ENCODE measurements around the gene KCNK4.

Gene KCNK4

DNA sequence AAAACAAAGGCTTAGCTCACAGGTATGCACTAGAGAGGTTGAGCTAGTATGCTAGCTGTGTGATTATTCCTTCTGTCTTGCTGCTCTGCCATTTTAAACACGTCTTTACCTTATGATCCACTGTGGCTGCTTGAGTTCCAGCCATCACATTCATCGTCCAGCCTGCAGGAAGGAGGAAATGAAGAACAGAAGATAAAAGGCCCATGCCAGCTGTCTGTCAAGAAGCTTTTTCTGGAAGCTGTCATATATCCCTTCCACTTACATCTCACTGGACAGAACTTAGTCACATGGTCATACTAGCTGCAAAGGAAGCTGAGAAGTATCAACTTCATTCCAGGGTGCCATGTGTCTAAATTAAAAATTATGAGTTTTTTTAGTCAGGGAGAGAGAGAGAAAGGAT, 36.3 kb downstream of the KCNK4 start:
- Histone ChIP-seq H3K79me2 (ENCODE audit: insufficient read depth, low read length) (no peaks in the 10 kb centered on the region), H3K9me2 (replicated peaks; ENCODE audit: low read depth, low read length) (no peaks in the 10 kb centered on the region), H3K4me1 (ENCODE audit: insufficient read depth, low read length, poor library complexity, severe bottlenecking) (peaks cover 3% of the 10 kb centered on the region), H3F3A (ENCODE audit: low read depth) (no peaks in the 10 kb centered on the region), H4K20me1 (ENCODE audit: insufficient read depth, low read length, poor library complexity, severe bottlenecking) (no peaks in the 10 kb centered on the region), H3K9ac (ENCODE audit: low read depth, low read length, poor library complexity, severe bottlenecking) (no peak overlapping the region), H3K9me3 (ENCODE audit: insufficient read depth, low read depth, low read length) (no peaks in the 10 kb centered on the region), H2AFZ (ENCODE audit: low read length) (no peak overlapping the region), H3K27me3 (ENCODE audit: insufficient read depth, low read length, poor library complexity, severe bottlenecking) (no peaks in the 10 kb centered on the region), H3K4me3 (ENCODE audit: low read length, poor library complexity, severe bottlenecking) (no peak overlapping the region), H3K36me3 (ENCODE audit: insufficient read depth, low read length) (no peaks in the 10 kb centered on the region), H3K4me2 (ENCODE audit: low read depth, low read length, poor library complexity, severe bottlenecking) (no peak overlapping the region)
- TF ChIP-seq, protein P1, sequence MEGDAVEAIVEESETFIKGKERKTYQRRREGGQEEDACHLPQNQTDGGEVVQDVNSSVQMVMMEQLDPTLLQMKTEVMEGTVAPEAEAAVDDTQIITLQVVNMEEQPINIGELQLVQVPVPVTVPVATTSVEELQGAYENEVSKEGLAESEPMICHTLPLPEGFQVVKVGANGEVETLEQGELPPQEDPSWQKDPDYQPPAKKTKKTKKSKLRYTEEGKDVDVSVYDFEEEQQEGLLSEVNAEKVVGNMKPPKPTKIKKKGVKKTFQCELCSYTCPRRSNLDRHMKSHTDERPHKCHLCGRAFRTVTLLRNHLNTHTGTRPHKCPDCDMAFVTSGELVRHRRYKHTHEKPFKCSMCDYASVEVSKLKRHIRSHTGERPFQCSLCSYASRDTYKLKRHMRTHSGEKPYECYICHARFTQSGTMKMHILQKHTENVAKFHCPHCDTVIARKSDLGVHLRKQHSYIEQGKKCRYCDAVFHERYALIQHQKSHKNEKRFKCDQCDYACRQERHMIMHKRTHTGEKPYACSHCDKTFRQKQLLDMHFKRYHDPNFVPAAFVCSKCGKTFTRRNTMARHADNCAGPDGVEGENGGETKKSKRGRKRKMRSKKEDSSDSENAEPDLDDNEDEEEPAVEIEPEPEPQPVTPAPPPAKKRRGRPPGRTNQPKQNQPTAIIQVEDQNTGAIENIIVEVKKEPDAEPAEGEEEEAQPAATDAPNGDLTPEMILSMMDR (conservative IDR thresholded peaks at IDR 0.05; ENCODE audit: low read length) = no peak
- TF ChIP-seq EZH2phosphoT487 (IDR thresholded peaks at IDR 0.05; ENCODE audit: borderline replicate concordance) = no peak

DNA sequence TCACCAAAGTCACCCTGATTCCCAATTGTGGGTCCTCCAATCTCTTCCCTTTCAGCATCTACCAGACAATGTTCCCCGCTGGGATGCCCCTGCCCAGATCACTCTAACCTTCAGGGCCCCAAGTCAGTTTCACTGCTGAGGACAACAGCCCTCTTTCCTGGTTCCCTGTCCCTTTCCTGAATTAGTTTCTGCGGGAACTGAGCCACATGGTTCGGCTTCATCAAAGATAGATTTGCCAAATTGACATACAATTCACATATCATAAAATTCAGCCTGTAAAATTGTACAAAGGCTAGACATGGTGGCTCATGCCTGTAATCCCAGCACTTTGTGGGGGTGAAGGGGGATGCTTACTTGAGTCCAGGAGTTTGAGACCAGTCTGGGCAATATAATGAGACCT, 36.9 kb downstream of the KCNK4 start:
- Histone ChIP-seq H3F3A (ENCODE audit: low read depth) (no peaks in the 10 kb centered on the region), H3K27me3 (ENCODE audit: insufficient read depth, low read length, poor library complexity, severe bottlenecking) (no peaks in the 10 kb centered on the region), H3K79me2 (ENCODE audit: insufficient read depth, low read length) (no peaks in the 10 kb centered on the region), H3K9ac (ENCODE audit: low read depth, low read length, poor library complexity, severe bottlenecking) (no peak overlapping the region), H4K20me1 (ENCODE audit: insufficient read depth, low read length, poor library complexity, severe bottlenecking) (no peaks in the 10 kb centered on the region), H3K4me1 (ENCODE audit: insufficient read depth, low read length, poor library complexity, severe bottlenecking) (no peaks in the 10 kb centered on the region), H2AFZ (ENCODE audit: low read length) (no peak overlapping the region), H3K36me3 (ENCODE audit: insufficient read depth, low read length) (no peaks in the 10 kb centered on the region), H3K4me2 (ENCODE audit: low read depth, low read length, poor library complexity, severe bottlenecking) (no peak overlapping the region), H3K9me3 (ENCODE audit: insufficient read depth, low read depth, low read length) (no peaks in the 10 kb centered on the region), H3K4me3 (ENCODE audit: low read length, poor library complexity, severe bottlenecking) (no peak overlapping the region), H3K9me2 (replicated peaks; ENCODE audit: low read depth, low read length) (no peaks in the 10 kb centered on the region)
- TF ChIP-seq, protein P1 (conservative IDR thresholded peaks at IDR 0.05; ENCODE audit: low read length) = no peak
- TF ChIP-seq EZH2phosphoT487 (IDR thresholded peaks at IDR 0.05; ENCODE audit: borderline replicate concordance) = no peak

DNA sequence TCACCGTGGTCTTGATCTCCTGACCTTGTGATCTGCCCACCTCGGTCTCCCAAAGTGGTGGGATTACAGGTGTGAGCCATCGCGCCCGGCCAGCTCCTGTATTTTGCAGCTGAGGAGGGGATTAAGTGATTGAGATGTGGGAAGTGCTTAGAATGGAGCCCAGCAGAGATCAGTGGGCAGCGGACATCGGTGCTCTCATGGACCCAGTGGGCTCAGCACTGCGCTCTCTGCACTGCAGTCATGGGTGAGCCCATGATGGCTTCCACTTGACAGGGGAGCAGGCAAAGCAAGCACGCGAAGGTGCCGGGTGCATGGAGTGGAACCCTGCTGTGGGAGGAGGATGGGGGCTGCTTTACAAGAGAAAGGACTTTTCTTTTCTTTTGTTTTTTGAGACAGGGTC, 39.8 kb downstream of the KCNK4 start:
- H3K79me2 ChIP-seq (ENCODE audit: insufficient read depth, low read length) = no peaks in the 10 kb centered on the region
- H3K36me3 ChIP-seq (ENCODE audit: insufficient read depth, low read length) = no peaks in the 10 kb centered on the region
- H3K27me3 ChIP-seq (ENCODE audit: insufficient read depth, low read length, poor library complexity, severe bottlenecking) = no peaks in the 10 kb centered on the region
- no peaks in the 10 kb centered on the region for H3K4me1 ChIP-seq (ENCODE audit: insufficient read depth, low read length, poor library complexity, severe bottlenecking)
- TF ChIP-seq EZH2phosphoT487 (IDR thresholded peaks at IDR 0.05; ENCODE audit: borderline replicate concordance) = no peak
- TF ChIP-seq, protein P1 (conservative IDR thresholded peaks at IDR 0.05; ENCODE audit: low read length) = no peak
- H3K9ac ChIP-seq (ENCODE audit: low read depth, low read length, poor library complexity, severe bottlenecking) = no peak overlapping the region
- H4K20me1 ChIP-seq (ENCODE audit: insufficient read depth, low read length, poor library complexity, severe bottlenecking) = no peaks in the 10 kb centered on the region
- H3K4me2 ChIP-seq (ENCODE audit: low read depth, low read length, poor library complexity, severe bottlenecking) = no peak overlapping the region
- H3K9me2 ChIP-seq (replicated peaks; ENCODE audit: low read depth, low read length) = no peaks in the 10 kb centered on the region
- H3K9me3 ChIP-seq (ENCODE audit: insufficient read depth, low read depth, low read length) = no peaks in the 10 kb centered on the region
- H3K4me3 ChIP-seq (ENCODE audit: low read length, poor library complexity, severe bottlenecking) = no peak overlapping the region
- H3F3A ChIP-seq (ENCODE audit: low read depth) = no peaks in the 10 kb centered on the region
- H2AFZ ChIP-seq (ENCODE audit: low read length) = no peak overlapping the region

All from Loucy (cell line).